Rectal smooth muscle tissue (tissue), 1 donor: ENCODE data around the gene SRPK1.
"Not testable (repeated sequence)": the region's sequence is repeated elsewhere in the genome, so short reads cannot be mapped to it uniquely, and the experiment has no call there.

Source experiments
- H3K27ac ChIP-seq: one replicate; pipeline ENCODE4 v1.7.0; 2013; ENCODE audit warnings: low read depth, low read length, inconsistent platforms
- H3K27me3 ChIP-seq: one replicate; pipeline ENCODE4 v1.7.0; 2013; ENCODE audit warnings: low read length; ENCODE audit not compliant: control insufficient read depth, insufficient read depth
- H3K36me3 ChIP-seq: one replicate; pipeline ENCODE4 v1.7.0; 2013; ENCODE audit warnings: low read length; ENCODE audit not compliant: control insufficient read depth, insufficient read depth
- H3K4me1 ChIP-seq: one replicate; pipeline ENCODE4 v1.7.0; 2013; ENCODE audit warnings: low read length; ENCODE audit not compliant: control insufficient read depth, insufficient read depth
- H3K4me3 ChIP-seq: one replicate; pipeline ENCODE4 v1.7.0; 2013; ENCODE audit warnings: low read length
- H3K9ac ChIP-seq: one replicate; pipeline ENCODE4 v1.7.0; 2013; ENCODE audit warnings: low read length

Gene SRPK1

GRCh38 chr6:35925961-35926360 lies 5.1 kb upstream of the SRPK1 start:
- H3K4me3 ChIP-seq: no peak overlapping the region
- H3K27ac ChIP-seq: no peak overlapping the region
- H3K36me3 ChIP-seq: no peaks in the 10 kb centered on the region
- H3K27me3 ChIP-seq: no peaks in the 10 kb centered on the region
- no peak overlapping the region for H3K9ac ChIP-seq
- H3K4me1 ChIP-seq: no peaks in the 10 kb centered on the region

GRCh38 chr6:35924146-35924545 lies 3.2 kb upstream of the SRPK1 start:
- Histone ChIP-seq H3K36me3 (no peaks in the 10 kb centered on the region), H3K4me1 (no peaks in the 10 kb centered on the region), H3K4me3 (no peak overlapping the region), H3K27me3 (no peaks in the 10 kb centered on the region), H3K9ac (no peak overlapping the region), H3K27ac (no peak overlapping the region)

GRCh38 chr6:35922139-35922554 lies 1.2 kb upstream of the SRPK1 start:
- no peak overlapping the region for H3K4me3 ChIP-seq
- H3K36me3 ChIP-seq: no peaks in the 10 kb centered on the region
- H3K27ac ChIP-seq: no peak overlapping the region
- no peak overlapping the region for H3K9ac ChIP-seq
- H3K27me3 ChIP-seq: no peaks in the 10 kb centered on the region
- no peaks in the 10 kb centered on the region for H3K4me1 ChIP-seq

GRCh38 chr6:35919827-35920751 lies 809 bp downstream of the SRPK1 start:
- Histone ChIP-seq H3K4me3 (peak overlapping the region; percentile 75), H3K27me3 (no peaks in the 10 kb centered on the region), H3K9ac (peak overlapping the region; percentile 59), H3K36me3 (peaks cover 2% of the 10 kb centered on the region), H3K4me1 (no peaks in the 10 kb centered on the region), H3K27ac (no peak overlapping the region)

- Histone ChIP-seq H3K27ac (no peak overlapping the region), H3K27me3 (no peaks in the 10 kb centered on the region), H3K4me1 (no peaks in the 10 kb centered on the region), H3K36me3 (peaks cover 2% of the 10 kb centered on the region), H3K9ac (no peak overlapping the region), H3K4me3 (peak overlapping the region; percentile 75)
Observed at GRCh38 chr6:35919085-35919826, 1.6 kb downstream of the SRPK1 start.

- H3K4me1 ChIP-seq, H3K27ac ChIP-seq, H3K27me3 ChIP-seq, H3K9ac ChIP-seq, H3K4me3 ChIP-seq, H3K36me3 ChIP-seq: not testable (repeated sequence)
Observed at GRCh38 chr6:35916893-35917292, 4.0 kb downstream of the SRPK1 start.

- H3K36me3 ChIP-seq: peaks cover 2% of the 10 kb centered on the region
- H3K4me3 ChIP-seq: no peak overlapping the region
- H3K27ac ChIP-seq: no peak overlapping the region
- no peak overlapping the region for H3K9ac ChIP-seq
- H3K4me1 ChIP-seq: no peaks in the 10 kb centered on the region
- H3K27me3 ChIP-seq: no peaks in the 10 kb centered on the region
Observed at GRCh38 chr6:35916056-35916455, 4.8 kb downstream of the SRPK1 start.

- Histone ChIP-seq H3K36me3 (peaks cover 2% of the 10 kb centered on the region), H3K4me3 (no peak overlapping the region), H3K27me3 (no peaks in the 10 kb centered on the region), H3K27ac (no peak overlapping the region), H3K9ac (no peak overlapping the region), H3K4me1 (no peaks in the 10 kb centered on the region)
Observed at GRCh38 chr6:35914536-35914935, 6.4 kb downstream of the SRPK1 start.

- H3K4me1 ChIP-seq: no peaks in the 10 kb centered on the region
- no peaks in the 10 kb centered on the region for H3K27me3 ChIP-seq
- peaks cover 2% of the 10 kb centered on the region for H3K36me3 ChIP-seq
- no peak overlapping the region for H3K4me3 ChIP-seq
- H3K9ac ChIP-seq: no peak overlapping the region
- no peak overlapping the region for H3K27ac ChIP-seq
Observed at GRCh38 chr6:35911871-35912653, 8.8 kb downstream of the SRPK1 start.

- H3K27me3 ChIP-seq, H3K9ac ChIP-seq, H3K4me1 ChIP-seq, H3K36me3 ChIP-seq, H3K4me3 ChIP-seq, H3K27ac ChIP-seq: not testable (repeated sequence)
Observed at GRCh38 chr6:35909571-35909970, 11.3 kb downstream of the SRPK1 start.

GRCh38 chr6:35908753-35909401 lies 12.0 kb downstream of the SRPK1 start:
- not testable (repeated sequence) for H3K4me3 ChIP-seq, H3K4me1 ChIP-seq, H3K27me3 ChIP-seq, H3K27ac ChIP-seq, H3K9ac ChIP-seq, H3K36me3 ChIP-seq

- Histone ChIP-seq H3K4me1 (no peaks in the 10 kb centered on the region), H3K4me3 (no peak overlapping the region), H3K9ac (no peak overlapping the region), H3K27ac (no peak overlapping the region), H3K36me3 (no peaks in the 10 kb centered on the region), H3K27me3 (no peaks in the 10 kb centered on the region)
Observed at GRCh38 chr6:35907750-35908149, 13.1 kb downstream of the SRPK1 start.
